PC-3 (cell line): ENCODE measurements around the gene SP9. TPM values are rescaled to one million over a fixed set of nuclear protein-coding genes. Genes with fewer than 3 reads are reported as not detected.
A peak's percentile ranks its signal among the peaks of the same experiment; 100 is the strongest.

ENCODE experiments used
- ATAC-seq: fragments of 200-7000 bp; cut with Tn5 transposase; 2 replicates; pipeline ENCODE4 v1.9.1; 2020; ENCODE audit warnings: mild to moderate bottlenecking, moderate library complexity
- BruUV-seq: library from RNA; stranded (reverse); fragments of 400-500 nt; replicated peaks from 2 replicates; lab custom pipeline; 2021; lab: Mats Ljungman, UMichigan
- CTCF ChIA-PET: fragments of 300-600 bp; sonication (Branson Sonifier 250); formaldehyde crosslinking; loops from one replicate; lab custom pipeline; 2022; ENCODE audit warnings: antibody characterized with exemption; lab: Charles Lee
- POLR2A ChIA-PET: fragments of 300-600 bp; sonication (Branson Sonifier 250); formaldehyde crosslinking; loops from one replicate; lab custom pipeline; 2022; ENCODE audit warnings: antibody characterized with exemption; ENCODE audit not compliant: unreplicated experiment; lab: Charles Lee
- DNase-seq: peaks from one replicate; pipeline ENCODE4 v3.0.0-alpha.2; 2015
- H2AFZ ChIP-seq: fragments of 300-600 bp; sonication (generic); 2 replicates; pipeline ENCODE4 v1.6.0; 2016; ENCODE audit warnings: antibody characterized with exemption, low read length
- H3F3A ChIP-seq: fragments of 300-600 bp; sonication (generic); one replicate; pipeline ENCODE4 v1.6.0; 2017; ENCODE audit warnings: antibody characterized with exemption, low read length, control low read depth, mild to moderate bottlenecking; ENCODE audit not compliant: unreplicated experiment
- H3K27ac ChIP-seq: fragments of 300-600 bp; sonication (generic); 2 replicates; pipeline ENCODE4 v1.5.1; 2016; ENCODE audit warnings: mild to moderate bottlenecking, low read length
- H3K27me3 ChIP-seq: fragments of 300-600 bp; sonication (generic); 2 replicates; pipeline ENCODE4 v1.6.1; 2016; ENCODE audit warnings: low read length, mixed read lengths
- H3K36me3 ChIP-seq: fragments of 300-600 bp; sonication (generic); 2 replicates; pipeline ENCODE4 v1.6.1; 2016; ENCODE audit warnings: low read depth, mixed run types, low read length, mixed read lengths
- H3K4me1 ChIP-seq: fragments of 300-600 bp; sonication (generic); 2 replicates; pipeline ENCODE4 v1.5.1; 2016; ENCODE audit warnings: low read length; ENCODE audit not compliant: insufficient read depth
- H3K4me2 ChIP-seq: fragments of 300-600 bp; sonication (generic); 2 replicates; pipeline ENCODE4 v1.6.0; 2016; ENCODE audit warnings: low read length
- H3K4me3 ChIP-seq: fragments of 300-600 bp; sonication (generic); 2 replicates; pipeline ENCODE4 v1.5.1; 2016; ENCODE audit warnings: mild to moderate bottlenecking, low read length, mixed read lengths
- H3K79me2 ChIP-seq: fragments of 300-600 bp; sonication (generic); 2 replicates; pipeline ENCODE4 v1.6.1; 2017; ENCODE audit warnings: low read length, mixed read lengths
- H3K9ac ChIP-seq: fragments of 300-600 bp; sonication (generic); 2 replicates; pipeline ENCODE4 v1.6.0; 2016; ENCODE audit warnings: mild to moderate bottlenecking, low read length
- H3K9me2 ChIP-seq: fragments of 300-600 bp; sonication (generic); replicated peaks from 2 replicates; pipeline ENCODE4 v1.6.1; 2016; ENCODE audit warnings: mixed run types, low read length, mixed read lengths
- H3K9me3 ChIP-seq: fragments of 300-600 bp; sonication (generic); 2 replicates; pipeline ENCODE4 v1.6.1; 2016; ENCODE audit warnings: low read length, mixed read lengths
- H4K20me1 ChIP-seq: fragments of 300-600 bp; sonication (generic); 2 replicates; pipeline ENCODE4 v1.6.1; 2016; ENCODE audit warnings: low read length, mixed read lengths
- EZH2 ChIP-seq: fragments of 300-600 bp; sonication (generic); IDR thresholded peaks from one replicate; pipeline ENCODE4 v1.6.1; 2017; ENCODE audit warnings: antibody characterized with exemption, mild to moderate bottlenecking, low read length; ENCODE audit not compliant: unreplicated experiment
- EZH2phosphoT487 ChIP-seq: fragments of 300-600 bp; sonication (generic); IDR thresholded peaks from 2 replicates; pipeline ENCODE4 v1.6.1; 2018; ENCODE audit warnings: mild to moderate bottlenecking, antibody characterized with exemption, low read length, borderline replicate concordance
- intact Hi-C: fragments of 100-400 bp; cut with micrococcal nuclease; formaldehyde crosslinking; loops from 2 replicates; pipeline ENCODE4 v1.9.0; 2023
- total RNA-seq: library from RNA; depleted of rRNA; stranded (reverse); fragments of >200 nt; gene quantifications from 2 replicates; pipeline ENCODE4 v1.2.3, GENCODE V29; 2014
- TF ChIP-seq, protein P1 (sequence below): fragments of 300-600 bp; sonication (generic); conservative IDR thresholded peaks from 2 replicates; pipeline ENCODE4 v1.5.1; 2017; ENCODE audit warnings: antibody characterized with exemption, low read depth, mild to moderate bottlenecking, low read length

The SP9 gene
- total RNA-seq, 1 experiment from 2014 or later = not detected

DNA sequence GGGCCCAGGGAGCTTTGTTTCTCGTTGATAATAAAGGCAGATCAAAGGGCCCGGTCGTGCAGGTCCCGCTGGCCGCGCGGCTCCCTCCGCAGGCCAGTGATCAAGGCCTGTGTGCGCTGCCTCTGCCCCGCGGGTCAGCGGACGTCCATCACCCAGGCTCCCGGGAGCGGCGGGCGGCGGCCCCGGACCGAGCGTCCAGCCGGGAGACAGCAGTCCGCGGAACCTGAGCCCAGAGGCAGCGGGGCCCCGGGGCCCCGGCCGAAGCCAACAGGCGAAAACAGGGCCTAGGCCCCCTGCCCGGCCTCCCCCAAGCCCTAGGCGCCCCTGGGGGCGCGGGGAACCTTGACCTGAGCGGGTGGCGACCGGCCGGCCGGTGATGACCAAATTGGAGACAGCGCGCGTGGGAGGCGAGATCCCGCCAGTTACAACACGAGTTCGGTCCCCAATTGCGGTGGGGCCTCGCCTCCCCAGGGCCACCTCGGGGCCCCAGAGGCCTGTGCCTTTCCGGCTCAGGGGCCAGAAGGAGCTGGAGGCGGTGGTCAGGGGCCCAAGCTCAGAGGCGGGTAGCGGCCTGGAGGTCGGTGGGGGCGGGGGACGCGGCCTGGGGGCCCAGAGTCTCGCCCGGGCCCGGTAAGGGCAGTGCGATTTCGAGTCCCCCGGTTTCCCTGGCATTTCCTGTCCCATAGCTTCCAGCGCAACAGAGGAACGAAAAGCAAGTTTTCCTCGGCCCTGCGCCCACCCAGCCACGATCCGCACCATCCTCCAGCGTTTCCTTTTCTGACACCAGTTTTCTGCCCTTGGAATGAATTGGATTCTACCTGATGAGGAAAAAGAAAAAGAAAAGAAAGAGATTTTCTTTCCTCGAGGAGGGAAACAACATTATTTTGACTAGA lies 5.9 kb downstream of the SP9 start:
- ChIA-PET POLR2A (interaction anchor here (0.8 kb wide), 1 partner anchor 1362 kb away, joined by 3 read pairs; no protein-coding TSS in a partner anchor), CTCF (interaction anchor here (0.6 to 1.1 kb wide), 10 partner anchors 9 to 456 kb away, joined by 3 to 9 read pairs (median 4); partner anchors contain the start of gene OLA1)
- Histone ChIP-seq H3K27ac (peak overlapping the region; percentile 21), H2AFZ (peak overlapping the region; percentile 92), H4K20me1 (no peaks in the 10 kb centered on the region), H3K4me2 (peak overlapping the region; percentile 83), H3K36me3 (no peaks in the 10 kb centered on the region), H3K9me2 (no peaks in the 10 kb centered on the region), H3K9me3 (no peaks in the 10 kb centered on the region), H3K4me3 (peak overlapping the region; percentile 62), H3K4me1 (peaks cover 23% of the 10 kb centered on the region), H3K79me2 (no peaks in the 10 kb centered on the region), H3K27me3 (no peaks in the 10 kb centered on the region), H3K9ac (peak overlapping the region; percentile 65), H3F3A (no peaks in the 10 kb centered on the region)
- ATAC-seq (peak; percentile 41), DNase-seq (peak; percentile 20)
- TF ChIP-seq, protein P1, sequence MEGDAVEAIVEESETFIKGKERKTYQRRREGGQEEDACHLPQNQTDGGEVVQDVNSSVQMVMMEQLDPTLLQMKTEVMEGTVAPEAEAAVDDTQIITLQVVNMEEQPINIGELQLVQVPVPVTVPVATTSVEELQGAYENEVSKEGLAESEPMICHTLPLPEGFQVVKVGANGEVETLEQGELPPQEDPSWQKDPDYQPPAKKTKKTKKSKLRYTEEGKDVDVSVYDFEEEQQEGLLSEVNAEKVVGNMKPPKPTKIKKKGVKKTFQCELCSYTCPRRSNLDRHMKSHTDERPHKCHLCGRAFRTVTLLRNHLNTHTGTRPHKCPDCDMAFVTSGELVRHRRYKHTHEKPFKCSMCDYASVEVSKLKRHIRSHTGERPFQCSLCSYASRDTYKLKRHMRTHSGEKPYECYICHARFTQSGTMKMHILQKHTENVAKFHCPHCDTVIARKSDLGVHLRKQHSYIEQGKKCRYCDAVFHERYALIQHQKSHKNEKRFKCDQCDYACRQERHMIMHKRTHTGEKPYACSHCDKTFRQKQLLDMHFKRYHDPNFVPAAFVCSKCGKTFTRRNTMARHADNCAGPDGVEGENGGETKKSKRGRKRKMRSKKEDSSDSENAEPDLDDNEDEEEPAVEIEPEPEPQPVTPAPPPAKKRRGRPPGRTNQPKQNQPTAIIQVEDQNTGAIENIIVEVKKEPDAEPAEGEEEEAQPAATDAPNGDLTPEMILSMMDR = no peak
- TF ChIP-seq EZH2 (no peak), EZH2phosphoT487 (no peak)
- intact Hi-C loops = loop anchor here (1.0 to 10.0 kb wide), 4 partner anchors 182 to 1126 kb away; no protein-coding TSS in a partner anchor
- no TSS peak for BruUV-seq

DNA sequence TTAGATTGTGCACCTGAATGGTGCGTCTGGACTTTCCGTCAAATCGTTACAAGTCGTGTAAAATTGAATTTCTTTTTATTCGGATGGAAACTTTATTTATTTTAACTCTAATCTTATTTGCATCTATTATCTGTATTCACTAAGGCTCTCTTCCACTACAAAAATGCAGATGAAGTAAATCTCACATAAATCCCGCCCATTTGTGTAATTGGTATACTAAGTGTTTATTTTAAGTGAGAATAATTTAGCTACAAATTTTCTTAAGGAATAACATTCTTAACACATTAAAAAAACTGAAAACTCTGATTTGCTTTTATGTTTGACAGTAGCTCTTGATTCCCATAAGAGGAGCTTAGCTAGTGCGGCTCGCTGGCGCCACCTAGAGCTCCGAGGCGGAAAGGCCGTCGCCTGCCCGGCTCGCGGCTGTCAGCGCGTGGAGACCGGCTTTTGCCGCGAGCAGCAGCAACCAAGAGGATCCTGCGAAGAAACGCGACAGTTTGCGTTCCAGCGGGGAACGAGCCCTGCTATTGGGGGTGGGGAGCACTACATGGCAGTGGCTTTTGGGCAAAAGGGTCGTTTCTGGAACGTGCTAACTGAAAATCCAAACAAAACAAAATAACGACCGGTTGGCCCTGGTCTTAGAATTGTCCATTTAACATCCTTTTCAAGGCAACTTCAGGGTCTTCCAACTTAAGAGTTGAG lies 6.7 kb downstream of the SP9 start:
- Histone ChIP-seq H4K20me1 (no peaks in the 10 kb centered on the region), H3K9me3 (no peaks in the 10 kb centered on the region), H3F3A (no peaks in the 10 kb centered on the region), H3K79me2 (no peaks in the 10 kb centered on the region), H3K4me2 (peak overlapping the region; percentile 83), H3K9me2 (no peaks in the 10 kb centered on the region), H3K36me3 (no peaks in the 10 kb centered on the region), H3K4me3 (peak overlapping the region; percentile 62), H3K27ac (peak overlapping the region; percentile 21), H2AFZ (peak overlapping the region; percentile 92), H3K27me3 (no peaks in the 10 kb centered on the region), H3K9ac (peak overlapping the region; percentile 65), H3K4me1 (peaks cover 23% of the 10 kb centered on the region)
- ATAC-seq = peak; percentile 68
- POLR2A ChIA-PET = interaction anchor here (0.6 to 0.8 kb wide), 3 partner anchors 377 to 1643 kb away, joined by 3 read pairs; no protein-coding TSS in a partner anchor
- TF ChIP-seq, protein P1 = peak; percentile 98
- TF ChIP-seq EZH2phosphoT487 = no peak
- TF ChIP-seq EZH2 = no peak
- peak; percentile 93 for DNase-seq
- intact Hi-C loops = loop anchor here (1.0 to 10.0 kb wide), 4 partner anchors 183 to 1127 kb away; no protein-coding TSS in a partner anchor
- CTCF ChIA-PET = interaction anchor here (0.6 to 1.1 kb wide), 11 partner anchors 9 to 862 kb away, joined by 3 to 9 read pairs (median 4); partner anchors contain the start of gene OLA1
- no TSS peak for BruUV-seq
